ENCODE measurements around the gene MYCN.

The MYCN gene

GRCh38 chr2:15936277-15937104, 3.9 kb upstream of the MYCN start:
- no peak for DNase-seq (ENCODE audit: low read depth)
- no peak overlapping the region for H3K4me3 ChIP-seq (ENCODE audit: control insufficient read depth, low read depth, low read length)
- TF ChIP-seq CTCF (IDR thresholded peaks at IDR 0.05; ENCODE audit: control insufficient read depth, insufficient read depth, low read depth, low read length, missing control alignments): no peak

- no peak for TF ChIP-seq CTCF (IDR thresholded peaks at IDR 0.05; ENCODE audit: control insufficient read depth, insufficient read depth, low read depth, low read length, missing control alignments)
- DNase-seq (ENCODE audit: low read depth): no peak
- no peak overlapping the region for H3K4me3 ChIP-seq (ENCODE audit: control insufficient read depth, low read depth, low read length)
Measured at GRCh38 chr2:15937105-15937881, 3.1 kb upstream of the MYCN start.

- no peak for TF ChIP-seq CTCF (IDR thresholded peaks at IDR 0.05; ENCODE audit: control insufficient read depth, insufficient read depth, low read depth, low read length, missing control alignments)
- H3K4me3 ChIP-seq (ENCODE audit: control insufficient read depth, low read depth, low read length): no peak overlapping the region
- no peak for DNase-seq (ENCODE audit: low read depth)
Measured at GRCh38 chr2:15937882-15938802, 2.2 kb upstream of the MYCN start.

GRCh38 chr2:15938803-15939555, 1.4 kb upstream of the MYCN start:
- no peak overlapping the region for H3K4me3 ChIP-seq (ENCODE audit: control insufficient read depth, low read depth, low read length)
- DNase-seq (ENCODE audit: low read depth): no peak
- TF ChIP-seq CTCF (IDR thresholded peaks at IDR 0.05; ENCODE audit: control insufficient read depth, insufficient read depth, low read depth, low read length, missing control alignments): no peak

GRCh38 chr2:15939556-15939853, 845 bp upstream of the MYCN start:
- no peak for DNase-seq (ENCODE audit: low read depth)
- no peak for TF ChIP-seq CTCF (IDR thresholded peaks at IDR 0.05; ENCODE audit: control insufficient read depth, insufficient read depth, low read depth, low read length, missing control alignments)
- H3K4me3 ChIP-seq (ENCODE audit: control insufficient read depth, low read depth, low read length): no peak overlapping the region
